IMR-90 (cell line): ENCODE data around the gene CYP2R1. TPM values are rescaled to one million over a fixed set of nuclear protein-coding genes. Genes with fewer than 3 reads are reported as not detected.

Source experiments
- ATAC-seq: fragments of 200-7000 bp; cut with Tn5 transposase; 2 replicates; pipeline ENCODE4 v1.9.1; 2020; ENCODE audit warnings: low read depth, mild to moderate bottlenecking, moderate library complexity
- BruUV-seq: library from RNA; stranded (reverse); fragments of 400-500 nt; replicated peaks from 2 replicates; lab custom pipeline; 2021; lab: Mats Ljungman, UMichigan
- CTCF ChIA-PET: fragments of 300-600 bp; formaldehyde crosslinking; extraction: SDS; loops from one replicate; lab custom pipeline; 2021; ENCODE audit warnings: antibody characterized with exemption; lab: Yijun Ruan, JAX
- POLR2A ChIA-PET: fragments of 300-600 bp; sonication (Branson Sonifier 250); formaldehyde crosslinking; loops from one replicate; lab custom pipeline; 2022; ENCODE audit warnings: antibody characterized with exemption; ENCODE audit not compliant: unreplicated experiment; lab: Charles Lee
- DNase-seq: peaks from one replicate; pipeline ENCODE4 v3.0.0; 2013
- H2AFZ ChIP-seq: replicated peaks from 2 replicates; pipeline ENCODE3; 2013; ENCODE audit warnings: low read length, mild to moderate bottlenecking; ENCODE audit not compliant: poor library complexity
- H2AK5ac ChIP-seq: 2 replicates; pipeline ENCODE4 v1.6.1; 2013; ENCODE audit warnings: low read depth, low read length, inconsistent platforms
- H2AK9ac ChIP-seq: replicated peaks from 2 replicates; pipeline ENCODE3; 2013; ENCODE audit warnings: mild to moderate bottlenecking, low read depth, low read length, moderate library complexity; ENCODE audit not compliant: poor library complexity
- H2BK120ac ChIP-seq: 2 replicates; pipeline ENCODE4 v1.6.1; 2013; ENCODE audit warnings: low read depth, low read length, inconsistent platforms
- H2BK15ac ChIP-seq: 3 replicates; pipeline ENCODE4 v1.6.1; 2013; ENCODE audit warnings: low read depth, low read length, inconsistent platforms
- H2BK20ac ChIP-seq: 2 replicates; pipeline ENCODE4 v1.6.1; 2013; ENCODE audit warnings: low read depth, mild to moderate bottlenecking, inconsistent platforms, low read length, moderate library complexity
- H2BK5ac ChIP-seq: 2 replicates; pipeline ENCODE4 v1.6.1; 2013; ENCODE audit warnings: mild to moderate bottlenecking, low read depth, low read length, inconsistent platforms; ENCODE audit not compliant: poor library complexity, severe bottlenecking
- H3K14ac ChIP-seq: replicated peaks from 2 replicates; pipeline ENCODE4 v1.6.1; 2013; ENCODE audit warnings: low read depth, low read length, inconsistent platforms
- H3K18ac ChIP-seq: 2 replicates; pipeline ENCODE4 v1.6.1; 2013; ENCODE audit warnings: low read depth, low read length, control low read depth
- H3K23ac ChIP-seq: 2 replicates; pipeline ENCODE4 v1.6.1; 2013; ENCODE audit warnings: low read depth, low read length, inconsistent platforms
- H3K27ac ChIP-seq: 2 replicates; pipeline ENCODE4 v1.5.1; 2013; ENCODE audit warnings: mild to moderate bottlenecking, control low read depth, low read length; ENCODE audit not compliant: insufficient read depth
- H3K27me3 ChIP-seq: 2 replicates; pipeline ENCODE4 v1.6.1; 2013; ENCODE audit warnings: low read length; ENCODE audit not compliant: control insufficient read depth, insufficient read depth
- H3K36me3 ChIP-seq: 2 replicates; pipeline ENCODE4 v1.6.1; 2013; ENCODE audit warnings: low read length, mixed read lengths; ENCODE audit not compliant: control insufficient read depth, insufficient read depth
- H3K4ac ChIP-seq: 2 replicates; pipeline ENCODE4 v1.6.1; 2013; ENCODE audit warnings: low read depth, low read length, inconsistent platforms
- H3K4me1 ChIP-seq: 2 replicates; pipeline ENCODE4 v1.6.1; 2013; ENCODE audit warnings: low read length, mixed read lengths; ENCODE audit not compliant: control insufficient read depth, insufficient read depth
- H3K4me2 ChIP-seq: 2 replicates; pipeline ENCODE4 v1.6.1; 2013; ENCODE audit warnings: low read depth, mild to moderate bottlenecking, control low read depth, low read length, moderate library complexity
- H3K4me3 ChIP-seq: 2 replicates; pipeline ENCODE4 v1.5.1; 2013; ENCODE audit warnings: low read depth, mild to moderate bottlenecking, control low read depth, low read length, moderate library complexity; ENCODE audit not compliant: insufficient read depth
- H3K56ac ChIP-seq: 2 replicates; pipeline ENCODE4 v1.6.1; 2013; ENCODE audit warnings: low read length, inconsistent platforms; ENCODE audit not compliant: insufficient read depth; ENCODE audit errors: extremely low read depth
- H3K79me1 ChIP-seq, 2 experiments: 2 replicates each; pipeline ENCODE4 v1.6.1; 2013; ENCODE audit warnings: low read length in 2 of 2, inconsistent platforms in 1 of 2, low read depth in 1 of 2
- H3K9ac ChIP-seq: 2 replicates; pipeline ENCODE4 v1.6.1; 2013; ENCODE audit warnings: low read depth, low read length, control low read depth
- H3K9me1 ChIP-seq: 2 replicates; pipeline ENCODE4 v1.6.1; 2013; ENCODE audit warnings: low read length, inconsistent platforms; ENCODE audit not compliant: insufficient read depth
- H3K9me3 ChIP-seq: 2 replicates; pipeline ENCODE4 v1.6.1; 2013; ENCODE audit warnings: low read length; ENCODE audit not compliant: control insufficient read depth, insufficient read depth
- H4K20me1 ChIP-seq: 2 replicates; pipeline ENCODE4 v1.6.1; 2013; ENCODE audit warnings: low read length, inconsistent platforms; ENCODE audit not compliant: insufficient read depth
- H4K5ac ChIP-seq: 2 replicates; pipeline ENCODE4 v1.6.1; 2013; ENCODE audit warnings: mild to moderate bottlenecking, low read depth, low read length, control low read depth
- H4K8ac ChIP-seq, 2 experiments: 2 replicates each; pipeline ENCODE4 v1.6.1; 2013; ENCODE audit warnings: low read depth in 2 of 2, low read length in 2 of 2, control low read depth in 1 of 2, inconsistent platforms in 1 of 2
- H4K91ac ChIP-seq: 2 replicates; pipeline ENCODE4 v1.6.1; 2013; ENCODE audit warnings: low read depth, low read length, inconsistent platforms; ENCODE audit not compliant: insufficient read depth
- BHLHE40 ChIP-seq: fragments of 150-350 bp; IDR thresholded peaks from 2 replicates; pipeline ENCODE4 v1.6.1; 2016; ENCODE audit warnings: mild to moderate bottlenecking, low read depth, low read length
- CEBPB ChIP-seq: IDR thresholded peaks from 2 replicates; pipeline ENCODE4 v1.6.1; 2012; ENCODE audit warnings: low read depth, low read length, improper control_type of control experiment
- CHD1 ChIP-seq: IDR thresholded peaks from 2 replicates; pipeline ENCODE4 v1.6.1; 2012; ENCODE audit warnings: low read depth, low read length, improper control_type of control experiment
- FOS ChIP-seq: fragments of 150-350 bp; IDR thresholded peaks from 2 replicates; pipeline ENCODE4 v1.6.1; 2016; ENCODE audit warnings: low read depth, low read length
- MAFK ChIP-seq: IDR thresholded peaks from 2 replicates; pipeline ENCODE4 v1.6.1; 2012; ENCODE audit warnings: low read depth, low read length, improper control_type of control experiment
- MAZ ChIP-seq: IDR thresholded peaks from 2 replicates; pipeline ENCODE4 v1.6.1; 2012; ENCODE audit warnings: low read depth, mild to moderate bottlenecking, low read length, improper control_type of control experiment, moderate library complexity, borderline replicate concordance
- MXI1 ChIP-seq: IDR thresholded peaks from 2 replicates; pipeline ENCODE4 v1.6.1; 2012; ENCODE audit warnings: low read depth, mild to moderate bottlenecking, low read length, moderate library complexity, borderline replicate concordance
- NFE2L2 ChIP-seq: fragments of 150-350 bp; IDR thresholded peaks from 2 replicates; pipeline ENCODE4 v1.6.1; 2016; ENCODE audit warnings: low read depth, mild to moderate bottlenecking, low read length
- POLR2A ChIP-seq: IDR thresholded peaks from 2 replicates; pipeline ENCODE4 v1.6.1; 2012; ENCODE audit warnings: mild to moderate bottlenecking, low read depth, low read length
- RAD21 ChIP-seq: IDR thresholded peaks from 2 replicates; pipeline ENCODE4 v1.6.1; 2012; ENCODE audit warnings: low read length, improper control_type of control experiment
- RCOR1 ChIP-seq: IDR thresholded peaks from 2 replicates; pipeline ENCODE4 v1.6.1; 2012; ENCODE audit warnings: mild to moderate bottlenecking, low read length, improper control_type of control experiment; ENCODE audit not compliant: insufficient replicate concordance
- RFX5 ChIP-seq: IDR thresholded peaks from 2 replicates; pipeline ENCODE4 v1.8.0; 2012; ENCODE audit warnings: low read depth, mild to moderate bottlenecking, low read length, moderate library complexity
- SMC3 ChIP-seq: fragments of 150-350 bp; IDR thresholded peaks from 2 replicates; pipeline ENCODE4 v1.6.1; 2016; ENCODE audit warnings: low read depth, mild to moderate bottlenecking, antibody characterized with exemption, low read length, moderate library complexity
- WGBS, 2 experiments: methylation state at CpG; one replicate each; pipeline versions ENCODE4 v1.1.5 to v1.1.7; 2013; ENCODE audit warnings: missing lambda C conversion rate in 2 of 2; ENCODE audit not compliant: insufficient read length in 1 of 2; ENCODE audit errors: extremely low coverage in 2 of 2; 5-methylcytosine and 5-hydroxymethylcytosine counted together
- dilution Hi-C: fragments of 300-500 bp; cut with HindIII; formaldehyde crosslinking; loops from one replicate; pipeline ENCODE4 v1.14.3; 2018; ENCODE audit warnings: low sequenced_read_pairs; ENCODE audit not compliant: unreplicated experiment
- in situ Hi-C: fragments of 300-500 bp; cut with MboI; formaldehyde crosslinking; loops from 3 replicates; pipeline ENCODE4 v1.14.3; 2019; ENCODE audit warnings: low sequenced_read_pairs, inconsistent platforms, mixed read lengths
- intact Hi-C: fragments of 100-400 bp; cut with micrococcal nuclease; formaldehyde crosslinking; loops from 2 replicates; pipeline ENCODE4 v1.10.0; 2022
- polyA plus RNA-seq, 3 experiments: library from polyadenylated mRNA; depleted of rRNA; stranded (reverse); fragments of >200 nt; gene quantifications; 2 replicates each; pipeline ENCODE4 v1.2.3, GENCODE V29; 2012; ENCODE audit warnings: low replicate concordance in 1 of 3
- total RNA-seq: library from RNA; depleted of rRNA; stranded (reverse); fragments of >200 nt; gene quantifications from 2 replicates; pipeline ENCODE4 v1.2.3, GENCODE V29; 2012
- TF ChIP-seq, protein P1 (sequence below): fragments of 150-350 bp; IDR thresholded peaks from 2 replicates; pipeline ENCODE4 v1.6.1; 2017; ENCODE audit warnings: mild to moderate bottlenecking, antibody characterized with exemption, low read length, low read depth
- TF ChIP-seq, protein P2 (sequence below): fragments of 150-350 bp; IDR thresholded peaks from 2 replicates; pipeline ENCODE4 v1.6.1; 2016; ENCODE audit warnings: low read depth, mild to moderate bottlenecking, low read length, moderate library complexity, borderline replicate concordance
- TF ChIP-seq, protein P3 (sequence below): conservative IDR thresholded peaks from 2 replicates; pipeline ENCODE4 v1.5.1; 2012; ENCODE audit warnings: mild to moderate bottlenecking, low read depth, low read length, improper control_type of control experiment

Gene CYP2R1
- total and polyA plus RNA-seq, 2 of the 4 experiments (the other 2 are of a cell fraction): 4.7 to 5.2 TPM

DNA sequence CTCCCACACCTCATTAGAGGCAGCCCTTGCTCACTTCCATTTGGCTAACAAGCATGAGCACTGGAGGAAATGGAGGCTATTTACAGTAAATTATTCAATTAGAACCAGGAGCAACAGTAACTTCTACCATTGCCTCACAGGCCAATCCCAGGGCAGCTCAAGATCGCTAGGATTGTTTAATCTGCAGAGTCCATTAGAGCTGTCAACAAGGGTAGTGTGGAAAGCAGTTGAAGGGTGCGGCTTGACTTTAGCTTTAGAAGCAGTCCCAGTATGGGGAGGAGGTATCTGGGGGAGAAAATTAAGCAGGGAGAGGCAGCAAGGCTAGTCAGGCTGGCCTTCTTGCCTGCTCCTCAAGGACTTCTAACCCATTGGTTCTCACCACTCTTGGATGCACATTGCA is 38.3 kb upstream of the CYP2R1 start:
- TF ChIP-seq MXI1 (no peak), RAD21 (no peak), MAFK (no peak), CHD1 (no peak), RFX5 (no peak), BHLHE40 (no peak), RCOR1 (no peak), FOS (no peak), SMC3 (no peak), POLR2A (no peak), MAZ (no peak), NFE2L2 (no peak), CEBPB (no peak)
- TF ChIP-seq, protein P1, sequence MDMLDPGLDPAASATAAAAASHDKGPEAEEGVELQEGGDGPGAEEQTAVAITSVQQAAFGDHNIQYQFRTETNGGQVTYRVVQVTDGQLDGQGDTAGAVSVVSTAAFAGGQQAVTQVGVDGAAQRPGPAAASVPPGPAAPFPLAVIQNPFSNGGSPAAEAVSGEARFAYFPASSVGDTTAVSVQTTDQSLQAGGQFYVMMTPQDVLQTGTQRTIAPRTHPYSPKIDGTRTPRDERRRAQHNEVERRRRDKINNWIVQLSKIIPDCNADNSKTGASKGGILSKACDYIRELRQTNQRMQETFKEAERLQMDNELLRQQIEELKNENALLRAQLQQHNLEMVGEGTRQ: no peak
- TF ChIP-seq, protein P2, sequence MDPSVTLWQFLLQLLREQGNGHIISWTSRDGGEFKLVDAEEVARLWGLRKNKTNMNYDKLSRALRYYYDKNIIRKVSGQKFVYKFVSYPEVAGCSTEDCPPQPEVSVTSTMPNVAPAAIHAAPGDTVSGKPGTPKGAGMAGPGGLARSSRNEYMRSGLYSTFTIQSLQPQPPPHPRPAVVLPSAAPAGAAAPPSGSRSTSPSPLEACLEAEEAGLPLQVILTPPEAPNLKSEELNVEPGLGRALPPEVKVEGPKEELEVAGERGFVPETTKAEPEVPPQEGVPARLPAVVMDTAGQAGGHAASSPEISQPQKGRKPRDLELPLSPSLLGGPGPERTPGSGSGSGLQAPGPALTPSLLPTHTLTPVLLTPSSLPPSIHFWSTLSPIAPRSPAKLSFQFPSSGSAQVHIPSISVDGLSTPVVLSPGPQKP: no peak
- TF ChIP-seq, protein P3, sequence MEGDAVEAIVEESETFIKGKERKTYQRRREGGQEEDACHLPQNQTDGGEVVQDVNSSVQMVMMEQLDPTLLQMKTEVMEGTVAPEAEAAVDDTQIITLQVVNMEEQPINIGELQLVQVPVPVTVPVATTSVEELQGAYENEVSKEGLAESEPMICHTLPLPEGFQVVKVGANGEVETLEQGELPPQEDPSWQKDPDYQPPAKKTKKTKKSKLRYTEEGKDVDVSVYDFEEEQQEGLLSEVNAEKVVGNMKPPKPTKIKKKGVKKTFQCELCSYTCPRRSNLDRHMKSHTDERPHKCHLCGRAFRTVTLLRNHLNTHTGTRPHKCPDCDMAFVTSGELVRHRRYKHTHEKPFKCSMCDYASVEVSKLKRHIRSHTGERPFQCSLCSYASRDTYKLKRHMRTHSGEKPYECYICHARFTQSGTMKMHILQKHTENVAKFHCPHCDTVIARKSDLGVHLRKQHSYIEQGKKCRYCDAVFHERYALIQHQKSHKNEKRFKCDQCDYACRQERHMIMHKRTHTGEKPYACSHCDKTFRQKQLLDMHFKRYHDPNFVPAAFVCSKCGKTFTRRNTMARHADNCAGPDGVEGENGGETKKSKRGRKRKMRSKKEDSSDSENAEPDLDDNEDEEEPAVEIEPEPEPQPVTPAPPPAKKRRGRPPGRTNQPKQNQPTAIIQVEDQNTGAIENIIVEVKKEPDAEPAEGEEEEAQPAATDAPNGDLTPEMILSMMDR: no peak
- Histone ChIP-seq H3K4me3 (no peak overlapping the region), H3K27me3 (no peaks in the 10 kb centered on the region; the same call in 1 of the 2 replicates), H3K4me2 (no peak overlapping the region), H2BK20ac (no peak overlapping the region), H4K5ac (no peak overlapping the region), H3K4me1 (no peaks in the 10 kb centered on the region), H3K9me3 (no peaks in the 10 kb centered on the region), H3K23ac (no peak overlapping the region), H4K91ac (no peak overlapping the region), H2AFZ (no peak overlapping the region), H2BK120ac (no peak overlapping the region), H3K79me1 (no peaks in the 10 kb centered on the region), H2BK15ac (no peak overlapping the region), H3K18ac (no peak overlapping the region), H2BK5ac (no peak overlapping the region), H3K56ac (no peak overlapping the region), H4K20me1 (no peaks in the 10 kb centered on the region), H3K36me3 (no peaks in the 10 kb centered on the region), H3K9me1 (no peaks in the 10 kb centered on the region), H3K4ac (no peak overlapping the region), H3K27ac (no peak overlapping the region), H3K9ac (no peak overlapping the region), H2AK5ac (no peak overlapping the region), H2AK9ac (no peak overlapping the region), H3K14ac (no peak overlapping the region), H4K8ac (no peak overlapping the region)
- CTCF ChIA-PET: no interaction called here
- ATAC-seq (no peak), DNase-seq (no peak)
- dilution Hi-C loops: no loop called here
- POLR2A ChIA-PET: no interaction called here
- BruUV-seq: no TSS peak
- intact Hi-C loops: no loop called here
- no CpG with 5 or more reads among the region's 2 CpGs for WGBS, 2 experiments
- in situ Hi-C loops: no loop called here
